ENCODE data around the gene MRPL19.

- TF ChIP-seq ZBTB40 (IDR thresholded peaks at IDR 0.05; ENCODE audit: borderline replicate concordance) (no peak), CREM (IDR thresholded peaks at IDR 0.05; ENCODE audit: low read depth) (no peak), CTCF (IDR thresholded peaks at IDR 0.05 in 2 of 3, conservative IDR thresholded peaks at IDR 0.05 in 1 of 3; ENCODE audit: control insufficient read depth in 2 of 3, extremely low read depth in 1 of 3, insufficient read depth in 1 of 3, low read depth in 3 of 3, low read length in 3 of 3) (no peak), RAD21 (IDR thresholded peaks at IDR 0.05; ENCODE audit: insufficient read depth, low read depth, low read length) (no peak), EZH2 (IDR thresholded peaks at IDR 0.05; ENCODE audit: borderline replicate concordance, control insufficient read depth, low read depth, low read length) (no peak)
Measured at GRCh38 chr2:75622500-75622899, 24.1 kb upstream of the MRPL19 start.
